Activated gamma-delta T cell (primary cell): ENCODE data around the gene POLR1A.
"Not testable (repeated sequence)": the region's sequence is repeated elsewhere in the genome, so short reads cannot be mapped to it uniquely, and the experiment has no call there.

Source experiments
- DNase-seq: peaks from one replicate; lab custom pipeline; 2025; lab: John Stamatoyannopoulos, UW

The POLR1A gene

DNA sequence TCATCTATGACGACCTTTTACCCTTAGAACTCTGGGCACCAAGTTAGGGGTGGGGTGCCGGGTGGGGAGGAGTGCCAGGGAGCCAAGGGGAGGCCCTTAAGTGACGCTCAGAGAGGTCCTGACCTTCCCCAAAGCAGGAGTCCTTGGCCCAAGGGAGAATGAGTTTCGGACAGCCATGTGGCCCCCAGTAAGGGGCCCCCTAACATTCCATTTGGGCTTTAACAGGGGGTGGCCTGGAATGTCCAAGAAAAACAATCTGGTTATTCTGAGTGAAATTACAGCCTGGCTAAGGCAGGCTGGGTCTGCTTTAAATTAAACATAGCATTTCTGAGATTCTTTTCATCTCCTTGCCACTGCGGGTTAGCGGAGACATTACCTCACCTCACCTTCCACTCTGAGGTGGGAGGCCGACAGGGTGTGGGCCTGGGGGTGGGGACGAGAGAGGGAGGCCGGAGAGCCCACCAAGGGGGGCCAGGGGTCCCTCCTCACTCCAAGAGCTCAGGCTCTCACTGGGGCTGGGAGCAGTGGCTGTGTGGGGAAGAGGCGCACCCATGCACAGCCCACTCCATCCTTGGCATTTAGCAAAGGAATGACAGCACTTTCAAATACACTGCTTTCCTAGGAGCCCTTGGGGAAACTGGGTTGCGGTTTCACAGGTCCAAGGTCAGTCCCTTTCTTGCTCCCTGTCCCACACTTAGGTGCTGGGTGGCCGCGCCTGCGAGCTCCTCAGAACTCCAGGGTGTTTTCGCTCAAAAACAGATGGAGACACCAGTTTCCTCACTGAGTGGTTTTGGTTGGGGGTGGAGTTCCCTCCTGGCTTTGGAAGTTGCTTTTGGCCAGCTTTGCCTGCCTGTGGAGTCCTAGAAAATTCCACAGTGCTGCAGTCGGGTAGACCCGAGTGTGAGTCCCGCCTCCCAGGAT, 107.4 kb downstream of the POLR1A start:
- DNase-seq: no peak

DNA sequence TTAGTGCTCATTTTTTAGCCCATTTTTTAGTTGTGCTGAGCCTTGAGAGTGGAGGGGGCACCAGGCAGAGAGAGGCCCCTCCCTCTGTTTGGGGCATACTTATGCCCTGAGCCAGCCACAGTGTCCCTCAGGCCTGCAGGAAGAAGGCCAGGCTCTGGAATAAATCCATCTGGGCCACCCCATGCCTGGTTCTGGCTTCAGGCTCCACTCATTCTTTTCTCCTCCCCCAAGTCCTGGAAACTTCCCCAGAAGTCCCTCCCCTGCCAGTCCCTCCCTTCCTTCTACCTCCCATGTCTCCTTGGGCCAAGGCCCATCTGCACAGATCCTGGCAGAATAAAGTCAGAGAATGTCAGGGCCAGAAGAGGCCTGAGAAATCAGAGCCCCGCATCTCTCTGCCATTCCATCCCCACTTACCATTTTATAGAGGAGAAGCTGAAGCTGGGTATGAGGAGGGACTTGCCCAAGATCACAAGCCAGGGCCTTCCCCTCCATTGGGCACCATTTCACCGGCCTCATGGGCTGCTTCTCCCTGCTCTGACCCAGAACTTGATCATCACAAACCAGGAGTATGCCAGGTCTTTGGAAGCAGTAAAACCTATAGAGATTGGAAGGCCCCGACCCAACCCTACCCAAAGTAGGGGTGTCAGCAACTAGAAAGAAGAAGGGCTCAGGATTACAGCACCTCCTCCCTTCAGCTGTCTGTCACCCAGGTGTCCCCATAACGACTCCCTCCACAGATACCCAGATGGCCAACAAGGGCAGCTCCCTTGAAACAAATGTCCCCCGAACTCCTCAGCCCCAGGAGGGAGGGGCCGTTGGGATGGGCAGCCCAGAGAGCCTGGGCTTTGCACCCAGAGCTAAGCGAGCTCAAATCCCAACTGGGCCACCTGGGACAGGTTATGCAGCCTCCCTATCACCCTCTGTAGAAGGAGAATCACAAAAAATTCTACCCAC, 108.4 kb downstream of the POLR1A start:
- DNase-seq: no peak

GRCh38 chr2:85996591-85996990, 109.1 kb downstream of the POLR1A start:
- DNase-seq: no peak

- no peak for DNase-seq
Observed at GRCh38 chr2:85995648-85996529, 109.8 kb downstream of the POLR1A start.

GRCh38 chr2:85994897-85995647, 110.6 kb downstream of the POLR1A start:
- no peak for DNase-seq

DNA sequence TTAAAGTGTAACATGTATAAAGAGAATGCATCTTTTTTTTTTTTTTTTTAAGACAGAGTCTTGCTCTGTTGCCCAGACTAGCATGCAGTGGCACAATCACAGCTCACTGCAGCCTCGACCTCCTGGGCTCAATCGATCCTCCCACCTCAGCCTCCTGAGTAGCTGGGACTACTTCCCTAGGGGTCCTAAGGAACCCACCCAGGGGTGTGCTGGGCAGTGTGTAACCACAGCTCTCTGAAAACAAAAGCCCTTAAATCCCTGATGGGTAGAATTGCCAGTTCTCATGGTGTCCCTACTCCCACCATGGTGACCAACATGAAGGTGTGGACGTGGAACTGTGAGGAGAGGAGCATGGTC, 111.3 kb downstream of the POLR1A start:
- no peak for DNase-seq

DNA sequence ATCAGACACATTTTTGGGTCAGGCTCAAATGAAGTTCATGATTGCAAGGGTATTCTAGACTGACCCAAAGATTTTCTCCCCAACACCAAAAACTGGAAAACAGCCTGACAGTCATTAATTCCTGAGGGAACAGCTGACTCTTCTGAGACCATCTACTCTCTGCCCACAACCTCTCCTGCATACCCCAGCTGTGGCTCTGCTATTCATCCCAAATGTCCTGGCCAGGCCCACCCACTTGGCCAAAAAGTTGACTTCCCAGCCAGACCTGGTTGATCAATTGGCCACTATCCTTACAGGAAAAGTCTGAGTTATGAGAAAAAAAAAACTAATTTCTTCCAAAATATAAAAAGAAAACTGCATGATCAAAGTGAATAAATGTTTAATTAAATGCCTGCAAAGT, 113.1 kb downstream of the POLR1A start:
- no peak for DNase-seq

DNA sequence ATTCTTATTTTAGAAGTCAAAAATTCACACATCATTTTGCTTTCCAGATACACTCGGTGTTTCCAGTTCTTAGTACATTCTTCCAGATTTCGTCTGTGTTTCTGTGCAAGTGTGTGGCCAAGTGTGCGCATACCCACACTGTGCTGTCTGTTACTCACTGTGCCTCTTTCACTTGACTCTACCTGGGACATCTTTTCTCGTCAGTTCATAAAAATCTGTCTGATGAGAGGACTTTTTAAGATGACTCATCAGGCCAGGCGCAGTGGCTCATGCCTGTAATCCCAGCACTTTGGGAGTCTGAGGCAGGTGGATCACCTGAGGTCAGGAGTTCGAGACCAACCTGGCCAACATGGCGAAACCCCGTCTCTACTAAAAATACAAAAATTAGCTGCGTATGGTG, 113.6 kb downstream of the POLR1A start:
- DNase-seq: not testable (repeated sequence)

DNA sequence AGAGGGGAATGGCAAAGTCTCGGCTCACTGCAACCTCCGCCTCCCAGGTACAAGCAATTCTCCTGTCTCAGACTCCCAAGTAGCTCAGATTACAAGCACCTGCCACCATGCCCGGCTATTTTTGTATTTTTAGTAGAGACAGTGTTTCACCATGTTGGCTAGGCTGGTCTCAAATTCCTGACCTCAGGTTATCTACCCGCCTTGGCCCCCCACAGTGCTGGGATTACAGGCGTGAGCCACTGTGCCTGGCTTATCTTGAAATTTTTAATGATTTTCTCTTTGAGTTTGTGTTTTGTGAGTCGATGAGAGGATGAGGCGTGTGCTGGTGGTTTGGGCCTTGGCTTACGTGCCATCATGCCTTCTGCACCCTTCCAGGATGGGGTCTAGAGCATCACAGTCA, 115.6 kb downstream of the POLR1A start:
- DNase-seq: no peak

- DNase-seq: no peak
Observed at GRCh38 chr2:85989288-85989865, 116.3 kb downstream of the POLR1A start.

DNA sequence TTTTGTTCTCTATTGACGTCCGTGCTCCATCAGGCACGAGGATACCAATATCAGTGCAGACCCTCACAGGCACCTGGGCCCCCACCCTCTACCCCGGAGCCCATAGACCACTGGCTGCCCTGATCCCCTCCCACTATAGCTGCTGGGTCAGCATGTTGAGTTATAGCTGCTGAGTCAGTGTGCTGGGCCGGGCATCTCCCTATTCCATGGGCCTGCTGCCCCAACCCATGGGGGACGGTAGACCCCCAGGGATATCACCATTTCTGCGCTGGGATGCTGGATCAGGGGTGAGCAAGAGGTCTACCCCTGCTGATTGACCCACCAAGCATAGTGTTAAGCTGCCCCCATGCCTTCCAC, 116.8 kb downstream of the POLR1A start:
- DNase-seq: no peak

DNA sequence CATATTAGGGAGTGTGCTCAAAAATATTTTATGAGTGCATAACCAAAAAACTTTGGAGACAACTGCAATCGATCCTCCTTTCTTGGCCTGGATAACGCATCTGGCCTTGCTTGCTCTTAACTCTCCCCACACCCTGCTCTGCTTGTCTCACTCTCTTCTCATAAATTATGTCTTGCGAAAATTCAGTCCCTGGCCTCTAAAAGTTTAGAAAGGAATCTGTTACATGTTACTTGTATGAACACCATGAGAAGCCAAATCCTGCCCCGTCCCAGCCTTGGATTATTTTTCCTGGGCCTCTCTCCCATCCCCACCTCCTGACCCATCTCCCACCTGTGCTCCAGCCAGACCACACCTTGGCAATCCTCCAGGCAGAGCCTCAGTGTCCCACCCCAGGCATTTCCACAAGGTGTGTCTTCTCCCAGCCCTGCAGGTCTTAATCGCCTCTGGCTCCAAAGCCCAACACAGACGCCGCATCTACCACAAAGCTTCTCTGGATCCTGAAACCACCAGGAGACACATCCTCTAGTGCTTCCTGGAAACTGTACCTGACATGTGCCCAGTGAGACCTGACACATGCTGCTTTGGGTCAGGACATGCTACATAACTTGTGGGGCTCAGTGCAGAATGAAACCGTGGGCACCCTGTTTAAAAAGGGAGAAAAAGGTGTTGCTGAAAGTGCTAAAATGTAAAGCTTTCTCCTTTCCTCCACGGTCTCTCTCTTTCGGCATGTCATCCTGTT, 117.3 kb downstream of the POLR1A start:
- DNase-seq: no peak

DNA sequence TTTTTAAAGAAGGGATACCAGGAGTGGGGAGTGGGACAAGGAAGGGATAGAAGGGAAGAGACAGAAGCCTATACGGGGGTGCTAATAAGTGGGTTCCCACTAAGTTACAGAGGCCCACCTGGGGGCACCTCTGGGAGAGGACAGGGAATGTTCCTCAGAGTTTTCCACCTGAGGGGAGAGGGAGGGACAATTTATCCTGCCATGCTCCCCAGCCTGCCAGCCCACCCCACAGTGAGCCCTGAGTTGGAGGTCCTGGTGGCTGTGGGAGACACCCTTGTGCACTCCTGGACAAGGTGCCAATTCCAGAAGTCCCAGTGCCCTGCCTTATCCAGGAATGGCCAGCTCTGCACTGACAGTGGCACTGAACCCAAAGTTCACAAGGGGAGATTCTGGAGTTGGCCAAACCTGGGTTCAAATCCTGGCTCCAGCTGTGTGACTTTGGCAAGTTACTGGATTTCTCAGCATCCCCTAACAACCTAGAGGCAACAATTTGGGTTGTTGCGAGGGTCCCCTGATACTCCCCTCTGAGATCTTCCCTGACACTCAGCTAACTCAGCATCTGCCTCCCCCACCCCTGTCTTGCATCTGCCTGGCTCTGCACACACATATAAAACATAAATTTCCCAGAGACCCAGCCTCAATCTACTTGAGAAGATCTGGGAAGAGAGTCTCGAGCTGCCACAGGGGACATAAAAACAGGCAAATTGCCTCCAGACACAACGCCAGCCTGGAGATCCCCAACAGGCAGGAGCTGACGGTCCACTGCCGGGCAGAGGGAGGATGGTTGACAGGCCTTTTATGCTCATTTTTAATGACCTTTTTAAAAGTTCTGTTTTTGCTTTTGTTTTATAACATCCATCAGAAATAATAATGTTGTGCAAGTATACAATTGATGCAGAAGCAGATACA, 118.2 kb downstream of the POLR1A start:
- no peak for DNase-seq

DNA sequence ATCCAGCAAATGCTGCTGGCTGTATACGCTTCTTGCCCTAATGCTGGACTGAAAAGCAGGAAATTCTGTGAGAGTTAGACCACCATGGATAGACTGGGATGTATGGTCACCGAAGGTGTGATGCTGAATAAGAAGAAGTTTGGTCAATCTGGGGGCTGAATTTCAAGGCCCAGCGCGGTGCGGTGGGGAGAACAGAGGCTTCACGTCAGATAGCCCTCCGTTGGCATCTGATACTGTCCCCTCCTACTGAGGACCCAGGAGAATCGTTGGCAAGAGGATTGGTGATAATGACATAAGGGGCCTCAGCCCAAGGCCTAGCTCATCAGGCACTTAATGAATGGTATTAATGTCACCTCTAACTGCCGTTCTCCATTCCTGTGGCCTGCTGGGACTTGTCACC, 119.6 kb downstream of the POLR1A start:
- no peak for DNase-seq

- DNase-seq: no peak
Observed at GRCh38 chr2:85984788-85985187, 120.9 kb downstream of the POLR1A start.

- DNase-seq: no peak
Observed at GRCh38 chr2:85983766-85984165, 121.9 kb downstream of the POLR1A start.

DNA sequence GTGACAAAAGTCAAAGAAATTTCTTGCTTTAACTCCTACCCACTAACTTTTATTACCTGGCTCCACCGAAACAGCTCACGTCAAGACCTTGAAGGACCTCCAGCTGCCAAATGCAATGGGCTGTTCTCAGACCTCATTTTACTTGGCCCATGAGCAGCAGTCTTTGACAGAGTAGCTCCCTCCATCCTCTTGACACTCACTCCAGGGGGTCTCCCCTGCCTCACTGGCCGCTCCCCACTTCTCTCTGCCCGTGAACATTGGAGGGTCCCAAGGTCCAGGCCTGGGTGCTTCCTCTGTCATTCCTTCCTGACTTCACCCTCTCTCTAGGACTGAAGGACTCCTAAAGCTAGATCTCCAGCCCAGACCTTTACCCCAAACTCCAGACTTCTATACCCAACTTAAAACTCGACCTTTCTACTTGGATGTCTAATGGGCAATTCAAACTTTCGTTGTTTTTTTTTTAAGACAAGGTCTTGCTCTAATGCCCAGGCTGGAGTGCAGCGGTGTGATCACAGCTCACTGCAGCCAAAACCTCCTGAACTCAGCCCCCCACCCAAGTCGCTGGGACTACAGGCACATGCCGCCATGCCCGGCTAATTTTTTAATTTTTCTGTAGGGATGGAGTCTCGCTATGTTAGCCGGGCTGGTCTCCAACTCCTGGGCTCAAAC, 124.0 kb downstream of the POLR1A start:
- no peak for DNase-seq
